Vagina (tissue), 2 donors: ENCODE data around the gene ODAPH. TPM values are rescaled to one million over a fixed set of nuclear protein-coding genes. Genes with fewer than 3 reads are reported as not detected.

Experiments
- DNase-seq, 2 donors: peaks; one replicate each; pipeline ENCODE4 v3.0.0-alpha.2; 2017; ENCODE audit errors: extremely low spot score in 2 of 2
- H3K27ac ChIP-seq: fragments of 200-600 bp; sonication (generic); one replicate; pipeline ENCODE4 v1.5.1; 2019
- H3K27me3 ChIP-seq: fragments of 200-600 bp; sonication (generic); one replicate; pipeline ENCODE4 v1.5.1; 2019
- H3K36me3 ChIP-seq, 2 donors: fragments of 200-600 bp; sonication (generic); one replicate each; pipeline ENCODE4 v1.5.1; 2017 to 2019
- H3K4me1 ChIP-seq: fragments of 200-600 bp; sonication (generic); one replicate; pipeline ENCODE4 v1.5.1; 2019
- H3K4me3 ChIP-seq, 2 donors: fragments of 200-600 bp; sonication (generic); 1 replicate in 1 of 2; 2 replicates in 1 of 2; pipeline ENCODE4 v1.5.1; 2016 to 2019
- H3K9me3 ChIP-seq: fragments of 200-600 bp; sonication (generic); one replicate; pipeline ENCODE4 v1.5.1; 2019
- POLR2A ChIP-seq, 2 donors: fragments of 450-650 bp; IDR thresholded peaks; one replicate each; pipeline ENCODE4 v1.6.1; 2017; ENCODE audit warnings: antibody characterized with exemption in 2 of 2, mild to moderate bottlenecking in 2 of 2, moderate library complexity in 2 of 2
- POLR2AphosphoS5 ChIP-seq, 2 donors: sonication (generic); formaldehyde crosslinking; IDR thresholded peaks; one replicate each; pipeline ENCODE4 v1.9.0; 2017; ENCODE audit warnings: antibody characterized with exemption in 2 of 2, mild to moderate bottlenecking in 2 of 2, low read depth in 1 of 2; ENCODE audit not compliant: insufficient read depth in 1 of 2
- intact Hi-C: fragments of 100-400 bp; cut with DNase I; formaldehyde crosslinking; loops from one replicate; pipeline ENCODE4 v1.15.1; 2023
- total RNA-seq: library from RNA; depleted of rRNA; stranded (reverse); fragments of >200 nt; gene quantifications from one replicate; pipeline ENCODE4 v1.2.3, GENCODE V29; 2016
- TF ChIP-seq, protein P1 (sequence below), 3 experiments: fragments of 450-650 bp in 2 of 3; fragments of 200-600 bp in 1 of 3; sonication (generic) in 1 of 3; IDR thresholded peaks; one replicate each; pipeline ENCODE4 v1.5.1; 2017 to 2019; ENCODE audit warnings: antibody characterized with exemption in 3 of 3, mild to moderate bottlenecking in 2 of 3, moderate library complexity in 2 of 3

ODAPH gene
- total RNA-seq, 1 donor from 2014 or later = not detected

- Histone ChIP-seq H3K27ac (no peak overlapping the region), H3K4me3 (no peak overlapping the region), H3K9me3 (no peaks in the 10 kb centered on the region), H3K4me1 (no peaks in the 10 kb centered on the region), H3K27me3 (no peaks in the 10 kb centered on the region), H3K36me3 (no peaks in the 10 kb centered on the region)
- intact Hi-C loops = no loop called here
- DNase-seq = no peak
- TF ChIP-seq POLR2A (IDR thresholded peaks at IDR 0.05) (no peak), POLR2AphosphoS5 (IDR thresholded peaks at IDR 0.05; ENCODE audit: insufficient read depth in 1 of 2, low read depth in 1 of 2) (no peak)
- TF ChIP-seq, protein P1, sequence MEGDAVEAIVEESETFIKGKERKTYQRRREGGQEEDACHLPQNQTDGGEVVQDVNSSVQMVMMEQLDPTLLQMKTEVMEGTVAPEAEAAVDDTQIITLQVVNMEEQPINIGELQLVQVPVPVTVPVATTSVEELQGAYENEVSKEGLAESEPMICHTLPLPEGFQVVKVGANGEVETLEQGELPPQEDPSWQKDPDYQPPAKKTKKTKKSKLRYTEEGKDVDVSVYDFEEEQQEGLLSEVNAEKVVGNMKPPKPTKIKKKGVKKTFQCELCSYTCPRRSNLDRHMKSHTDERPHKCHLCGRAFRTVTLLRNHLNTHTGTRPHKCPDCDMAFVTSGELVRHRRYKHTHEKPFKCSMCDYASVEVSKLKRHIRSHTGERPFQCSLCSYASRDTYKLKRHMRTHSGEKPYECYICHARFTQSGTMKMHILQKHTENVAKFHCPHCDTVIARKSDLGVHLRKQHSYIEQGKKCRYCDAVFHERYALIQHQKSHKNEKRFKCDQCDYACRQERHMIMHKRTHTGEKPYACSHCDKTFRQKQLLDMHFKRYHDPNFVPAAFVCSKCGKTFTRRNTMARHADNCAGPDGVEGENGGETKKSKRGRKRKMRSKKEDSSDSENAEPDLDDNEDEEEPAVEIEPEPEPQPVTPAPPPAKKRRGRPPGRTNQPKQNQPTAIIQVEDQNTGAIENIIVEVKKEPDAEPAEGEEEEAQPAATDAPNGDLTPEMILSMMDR (IDR thresholded peaks at IDR 0.05) = no peak
These were observed 6.8 kb upstream of the ODAPH start for GRCh38 chr4:75549019-75549418.

DNA sequence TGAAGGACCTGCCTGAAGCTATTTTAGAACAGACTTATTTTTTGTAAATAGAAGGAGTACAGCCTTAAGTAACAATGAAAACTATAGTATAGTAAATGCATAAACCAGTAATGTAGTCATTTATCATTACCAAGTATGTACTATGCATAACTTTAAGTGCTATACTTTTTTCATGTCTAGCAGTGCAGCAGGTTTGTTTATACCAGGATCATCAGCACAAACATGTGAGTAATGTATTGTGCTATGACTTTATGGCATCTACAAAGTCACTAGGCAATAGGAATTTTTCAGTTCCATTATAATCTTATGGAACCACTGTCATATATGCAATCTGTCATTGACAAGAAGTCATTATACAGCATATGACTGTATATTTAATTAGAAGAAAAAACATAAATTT is 3.4 kb upstream of the ODAPH start:
- no peaks in the 10 kb centered on the region for H3K9me3 ChIP-seq
- H3K27me3 ChIP-seq = no peaks in the 10 kb centered on the region
- H3K4me1 ChIP-seq = no peaks in the 10 kb centered on the region
- H3K36me3 ChIP-seq = no peaks in the 10 kb centered on the region
- no peak for TF ChIP-seq POLR2AphosphoS5 (IDR thresholded peaks at IDR 0.05; ENCODE audit: insufficient read depth in 1 of 2, low read depth in 1 of 2)
- TF ChIP-seq, protein P1 (IDR thresholded peaks at IDR 0.05) = no peak
- TF ChIP-seq POLR2A (IDR thresholded peaks at IDR 0.05) = no peak
- no peak for DNase-seq
- intact Hi-C loops = no loop called here
- H3K27ac ChIP-seq = no peak overlapping the region
- H3K4me3 ChIP-seq = no peak overlapping the region

DNA sequence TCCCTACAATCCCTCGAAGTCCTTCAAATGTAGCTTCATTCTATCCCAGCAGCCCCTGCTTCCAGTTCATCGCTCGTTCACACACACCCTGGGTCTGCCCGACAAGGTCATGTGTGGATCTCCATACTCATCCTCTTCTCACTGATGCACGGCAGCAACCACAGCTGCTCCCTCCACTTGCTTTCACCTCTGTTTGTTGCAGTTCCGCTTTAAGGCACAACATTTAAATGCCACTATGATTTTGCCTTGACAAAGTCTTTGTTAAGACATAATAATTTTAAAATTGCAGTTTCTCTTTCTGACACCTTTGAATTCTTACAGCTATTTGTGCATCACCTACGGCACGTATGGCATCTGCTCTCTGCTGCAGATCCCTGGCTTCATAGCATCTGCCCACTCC is 1.8 kb downstream of the ODAPH start:
- TF ChIP-seq POLR2A (IDR thresholded peaks at IDR 0.05) = no peak
- TF ChIP-seq POLR2AphosphoS5 (IDR thresholded peaks at IDR 0.05; ENCODE audit: insufficient read depth in 1 of 2, low read depth in 1 of 2) = no peak
- TF ChIP-seq, protein P1 (IDR thresholded peaks at IDR 0.05) = no peak
- intact Hi-C loops = no loop called here
- DNase-seq = no peak
- Histone ChIP-seq H3K4me3 (no peak overlapping the region), H3K27ac (no peak overlapping the region), H3K9me3 (no peaks in the 10 kb centered on the region), H3K4me1 (no peaks in the 10 kb centered on the region), H3K27me3 (no peaks in the 10 kb centered on the region), H3K36me3 (no peaks in the 10 kb centered on the region)

DNA sequence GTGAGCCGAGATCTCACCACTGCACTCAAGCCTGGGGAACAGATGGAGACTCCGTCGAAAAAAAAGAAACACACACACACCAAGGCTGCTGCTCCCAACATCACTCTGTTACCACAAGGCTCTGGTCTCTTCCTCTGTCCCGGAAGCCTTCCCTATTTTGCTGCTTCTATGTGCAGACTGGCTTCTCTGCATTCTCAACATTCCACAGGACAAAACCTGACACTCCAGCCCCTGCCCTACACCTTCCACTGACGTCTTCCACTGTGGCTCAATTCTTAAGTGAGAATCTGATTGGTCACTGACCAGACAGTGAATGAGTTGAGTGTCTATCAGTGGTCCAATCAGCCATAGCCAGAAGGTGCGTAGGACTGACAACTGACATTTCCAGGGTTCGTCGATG is 5.9 kb downstream of the ODAPH start:
- no peak overlapping the region for H3K27ac ChIP-seq
- H3K4me1 ChIP-seq = no peaks in the 10 kb centered on the region
- H3K4me3 ChIP-seq = no peak overlapping the region
- H3K9me3 ChIP-seq = no peaks in the 10 kb centered on the region
- no peaks in the 10 kb centered on the region for H3K27me3 ChIP-seq
- intact Hi-C loops = no loop called here
- H3K36me3 ChIP-seq = no peaks in the 10 kb centered on the region
- no peak for DNase-seq
- TF ChIP-seq POLR2A (IDR thresholded peaks at IDR 0.05) = no peak
- no peak for TF ChIP-seq POLR2AphosphoS5 (IDR thresholded peaks at IDR 0.05; ENCODE audit: insufficient read depth in 1 of 2, low read depth in 1 of 2)
- TF ChIP-seq, protein P1 (IDR thresholded peaks at IDR 0.05) = no peak

- no peaks in the 10 kb centered on the region for H3K9me3 ChIP-seq
- no peak for DNase-seq
- no peak overlapping the region for H3K4me3 ChIP-seq
- intact Hi-C loops = no loop called here
- no peaks in the 10 kb centered on the region for H3K4me1 ChIP-seq
- no peaks in the 10 kb centered on the region for H3K27me3 ChIP-seq
- no peak overlapping the region for H3K27ac ChIP-seq
- H3K36me3 ChIP-seq = no peaks in the 10 kb centered on the region
- TF ChIP-seq POLR2A (IDR thresholded peaks at IDR 0.05) (no peak), POLR2AphosphoS5 (IDR thresholded peaks at IDR 0.05; ENCODE audit: insufficient read depth in 1 of 2, low read depth in 1 of 2) (no peak)
- TF ChIP-seq, protein P1 (IDR thresholded peaks at IDR 0.05) = no peak
These were observed 8.2 kb downstream of the ODAPH start for GRCh38 chr4:75564023-75564422.
